HG03097 (cell line): ENCODE measurements around the gene SATB1.
"Not testable (repeated sequence)": the region's sequence is repeated elsewhere in the genome, so short reads cannot be mapped to it uniquely, and the experiment has no call there.

Experiments used
- ATAC-seq: cut with Tn5 transposase; IDR thresholded peaks from one replicate; pipeline ENCODE4 v1.9.1; 2021; ENCODE audit not compliant: unreplicated experiment, low FRiP score

SATB1 gene

DNA sequence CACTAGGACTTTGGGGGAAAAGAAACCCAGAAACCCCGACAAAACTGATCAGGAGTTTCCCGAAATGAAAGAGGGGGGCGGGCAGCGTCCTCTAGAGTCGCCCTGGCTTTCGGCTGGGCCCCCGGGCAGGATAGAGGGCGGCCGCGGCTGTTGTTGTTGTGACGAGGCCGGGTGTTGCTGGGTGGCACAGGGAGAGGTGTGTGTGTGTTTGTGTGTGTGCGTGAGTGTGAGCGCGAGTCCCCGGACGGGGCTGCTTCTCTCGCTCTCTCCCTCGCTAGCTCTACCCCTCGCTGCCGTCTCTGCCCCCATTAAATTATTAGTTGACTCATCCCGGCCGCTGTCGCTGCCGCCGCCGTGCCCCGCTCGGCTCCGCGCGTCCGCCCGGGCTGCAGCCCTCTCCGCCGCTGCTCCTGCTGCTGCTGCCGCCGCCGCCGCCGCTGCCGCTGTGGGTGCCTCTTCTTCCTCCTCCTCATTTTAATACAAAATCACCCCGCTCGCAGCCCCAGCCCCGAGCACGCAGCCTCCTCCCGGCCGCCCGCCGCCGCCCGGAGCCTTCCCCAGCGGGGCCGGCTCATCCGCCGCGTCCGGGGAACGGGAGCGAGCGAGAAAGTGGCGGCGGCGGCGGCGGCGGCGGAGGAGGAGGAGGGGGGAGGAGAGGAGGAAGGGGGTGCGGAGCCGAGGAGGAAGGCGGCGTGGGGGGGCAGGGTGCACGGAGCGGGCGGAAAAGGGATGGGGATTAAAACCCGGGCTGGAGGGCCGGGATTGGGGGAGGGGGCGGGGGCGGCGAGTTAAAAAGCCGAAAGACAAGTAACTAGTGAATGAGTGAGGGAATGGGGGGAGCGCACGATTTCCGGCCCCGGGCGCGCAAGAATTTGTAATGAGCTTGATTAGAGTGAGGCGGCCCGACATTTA lies at the start of gene SATB1:
TSS of gene SATB1 (minus strand) at position 611 of the 912 bp plus-strand sequence. CDS start 4,372 bp downstream, outside the sequence.
- peak; percentile 44 for ATAC-seq

GRCh38 chr3:18474202-18474601 lies 49.1 kb upstream of the SATB1 start:
- ATAC-seq, result no peak

DNA sequence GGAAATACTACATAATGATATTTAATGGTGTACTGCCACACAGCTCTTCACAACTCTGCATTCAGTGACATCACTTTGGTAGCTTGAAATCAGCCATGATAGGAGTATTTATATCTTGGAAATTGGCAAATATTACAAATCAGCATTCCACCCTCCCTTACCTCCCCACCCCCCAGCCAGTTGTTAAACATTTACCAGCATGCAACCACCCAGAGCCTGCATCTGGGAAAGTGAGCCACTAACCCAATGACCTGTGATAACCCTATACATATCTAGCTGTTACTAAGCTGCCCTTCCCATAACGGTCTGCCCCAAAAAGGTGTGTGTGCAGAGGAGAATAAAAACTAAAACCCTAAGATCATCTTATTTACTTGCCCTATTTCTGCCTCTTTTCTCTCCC lies 44.6 kb upstream of the SATB1 start:
- ATAC-seq, result no peak

GRCh38 chr3:18466136-18466535 lies 41.0 kb upstream of the SATB1 start:
- no peak for ATAC-seq

DNA sequence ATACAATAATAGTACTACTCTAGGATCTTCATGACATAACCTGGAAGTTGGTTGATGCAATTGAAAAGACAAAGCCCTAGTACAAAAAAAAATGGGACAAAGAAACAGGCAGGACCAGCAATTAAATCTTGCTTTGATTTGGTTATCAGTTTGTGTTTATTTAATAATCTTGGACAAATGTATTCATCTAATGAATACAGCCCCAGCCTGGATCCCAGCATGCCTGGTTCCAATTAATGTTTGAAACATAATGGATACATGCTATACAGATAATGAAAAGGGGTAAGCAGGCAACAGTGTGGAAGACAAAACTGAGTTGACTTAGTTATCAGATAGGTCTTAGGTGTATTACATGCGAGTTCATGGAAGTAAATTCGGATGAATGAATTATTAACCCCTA lies 29.6 kb upstream of the SATB1 start:
- ATAC-seq, result no peak

- not testable (repeated sequence) for ATAC-seq
Measured at GRCh38 chr3:18449618-18450017, 24.5 kb upstream of the SATB1 start.

DNA sequence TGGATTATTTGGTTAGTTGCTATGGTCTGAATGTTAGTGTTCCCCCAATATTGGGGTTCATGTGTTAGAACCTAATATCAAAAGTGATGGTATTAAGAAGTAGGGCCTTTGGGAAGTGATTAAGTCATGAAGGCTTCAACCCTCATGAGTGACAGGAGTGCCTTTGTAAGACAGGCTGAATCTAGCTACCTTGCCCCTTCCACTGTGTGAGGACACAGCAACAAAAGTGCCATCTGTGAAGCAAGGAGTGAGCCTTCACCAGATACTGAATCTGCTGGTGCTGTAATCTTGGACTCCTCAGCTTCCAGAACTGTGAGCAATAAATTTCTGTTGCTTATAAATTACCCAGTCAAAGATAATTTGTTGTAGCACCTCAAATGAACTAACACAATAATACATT lies 22.6 kb upstream of the SATB1 start:
- no peak for ATAC-seq

- ATAC-seq, result no peak
Measured at GRCh38 chr3:18446149-18446825, 21.1 kb upstream of the SATB1 start.

GRCh38 chr3:18445401-18446148 lies 20.4 kb upstream of the SATB1 start:
- peak; percentile 12 for ATAC-seq

DNA sequence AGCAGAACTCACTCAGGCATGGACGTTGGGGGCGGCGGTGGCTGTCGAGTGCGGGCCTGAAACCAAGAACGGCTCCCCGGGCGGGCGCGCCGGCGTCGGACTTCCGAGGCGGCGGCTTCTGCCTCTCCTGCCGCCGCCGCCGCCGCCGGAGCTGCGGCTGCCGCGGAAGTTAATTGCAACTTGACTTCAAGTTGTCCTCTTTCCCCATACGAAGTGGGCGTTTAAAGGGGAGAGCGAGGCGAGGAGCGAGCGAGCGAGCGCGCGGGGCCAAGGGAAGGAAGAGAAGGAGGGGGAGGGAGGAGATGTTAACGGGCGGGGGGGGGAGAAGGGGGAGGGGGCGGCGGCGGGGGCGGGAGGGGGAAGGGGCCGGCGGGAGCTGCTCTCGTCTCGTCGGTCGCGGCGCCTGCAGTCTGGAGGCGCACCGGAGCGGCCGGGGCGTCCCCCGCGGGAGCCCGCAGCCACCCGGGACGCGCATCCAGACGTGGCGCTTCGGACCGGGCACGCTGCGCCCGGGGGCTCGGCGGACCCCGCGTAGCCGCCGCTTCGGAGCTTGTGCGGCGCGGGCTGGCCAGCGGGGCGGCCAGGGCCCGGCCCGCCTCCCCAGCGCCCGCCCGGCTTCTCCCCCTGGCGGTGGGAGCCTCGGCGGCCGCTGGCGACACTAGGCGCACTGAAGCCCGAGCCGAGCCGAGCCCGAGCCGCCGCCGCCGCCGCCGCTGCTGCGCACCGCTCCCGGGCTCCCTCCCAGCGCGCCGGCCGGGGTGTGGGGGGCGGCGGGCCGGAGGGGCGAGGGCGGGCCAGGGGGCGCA lies 19.7 kb upstream of the SATB1 start:
- ATAC-seq, result peak; percentile 79

- no peak for ATAC-seq
Measured at GRCh38 chr3:18443665-18444594, 18.8 kb upstream of the SATB1 start.

GRCh38 chr3:18442756-18443664 lies 17.9 kb upstream of the SATB1 start:
- ATAC-seq, result no peak

DNA sequence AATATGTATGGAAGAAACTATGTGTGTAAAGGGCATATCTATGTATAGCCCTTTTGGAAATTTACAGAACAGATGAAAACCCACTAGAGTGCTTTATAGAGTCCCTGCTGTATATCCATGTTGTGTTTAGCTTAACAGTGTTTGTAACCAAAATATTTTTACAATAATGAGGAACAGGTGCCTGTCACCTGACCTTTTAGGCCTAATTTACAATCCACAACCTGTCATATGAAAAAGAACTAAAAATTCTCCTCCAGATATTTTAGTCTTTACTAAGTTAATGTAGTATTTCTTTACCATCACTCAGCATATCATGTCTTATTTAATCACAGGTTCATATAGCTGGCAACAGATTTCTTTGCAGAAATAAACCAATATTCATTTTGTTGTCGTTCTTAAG lies 16.4 kb upstream of the SATB1 start:
- no peak for ATAC-seq

DNA sequence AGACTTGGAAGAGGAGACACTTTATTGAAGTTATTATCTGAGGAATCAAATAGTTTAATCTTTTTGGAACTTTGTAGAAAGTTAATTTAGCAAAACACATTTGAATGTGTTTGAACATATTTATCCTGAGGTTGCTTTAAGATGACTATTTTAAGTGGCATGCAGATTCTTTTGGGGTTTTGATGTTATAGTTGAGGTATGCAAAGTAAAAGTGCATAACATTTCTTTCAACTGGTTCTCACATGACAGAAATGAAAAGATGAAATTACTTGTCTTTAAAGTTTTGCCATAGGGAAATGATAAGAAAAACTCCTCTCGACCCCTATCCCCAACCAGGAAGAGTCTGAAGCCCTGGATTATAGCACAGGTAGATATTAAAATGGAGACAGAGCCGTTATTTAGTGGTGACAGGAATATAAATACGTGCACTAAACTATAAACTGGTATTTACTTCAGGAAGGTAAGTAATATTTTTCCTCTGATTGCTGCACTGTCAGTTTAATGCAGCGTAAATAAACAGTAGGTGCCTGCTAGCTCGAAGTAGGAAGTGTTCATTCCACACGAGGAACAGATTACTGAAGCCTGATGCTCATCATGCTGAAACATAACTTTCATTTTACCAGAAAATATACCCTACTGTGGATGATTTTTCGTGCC lies 15.1 kb upstream of the SATB1 start:
- no peak for ATAC-seq

DNA sequence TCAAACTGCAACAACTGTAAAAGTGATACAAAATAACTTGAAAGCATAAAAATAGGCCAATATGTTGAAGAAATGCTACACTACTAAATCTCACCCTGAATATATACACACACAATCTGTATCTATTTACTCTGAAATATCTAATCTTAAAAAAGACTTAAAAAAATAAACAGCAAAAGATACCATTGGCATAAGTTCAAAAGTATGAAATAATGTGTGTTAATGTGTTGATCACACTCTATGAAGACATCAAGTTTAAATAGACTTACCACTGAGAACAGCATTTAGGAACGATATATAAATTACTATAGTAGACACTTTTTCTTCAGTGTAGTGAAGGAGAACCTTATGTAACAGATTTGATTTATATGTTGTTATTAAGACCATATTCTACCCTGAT lies 14.1 kb upstream of the SATB1 start:
- ATAC-seq, result no peak

- ATAC-seq, result no peak
Measured at GRCh38 chr3:18438586-18438985, 13.4 kb upstream of the SATB1 start.

DNA sequence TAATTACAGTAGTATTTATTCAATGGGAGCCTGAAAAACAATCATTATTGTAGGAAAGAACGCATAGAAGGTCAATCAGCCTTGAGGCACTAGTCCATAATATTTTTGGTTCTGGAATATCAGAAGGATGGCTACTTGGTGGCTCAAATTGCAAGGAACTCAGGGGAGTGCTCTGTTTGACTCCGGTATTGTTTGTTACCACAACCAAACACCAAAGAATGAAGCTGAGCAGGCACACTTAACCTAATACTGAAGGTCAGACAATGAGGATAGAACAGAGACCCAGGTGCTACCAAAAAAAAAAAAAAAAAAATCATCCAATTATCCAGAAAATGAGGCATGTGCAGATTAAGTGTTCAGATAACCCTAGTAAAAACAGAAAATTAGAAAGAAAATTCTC lies 11.1 kb upstream of the SATB1 start:
- ATAC-seq, result no peak

DNA sequence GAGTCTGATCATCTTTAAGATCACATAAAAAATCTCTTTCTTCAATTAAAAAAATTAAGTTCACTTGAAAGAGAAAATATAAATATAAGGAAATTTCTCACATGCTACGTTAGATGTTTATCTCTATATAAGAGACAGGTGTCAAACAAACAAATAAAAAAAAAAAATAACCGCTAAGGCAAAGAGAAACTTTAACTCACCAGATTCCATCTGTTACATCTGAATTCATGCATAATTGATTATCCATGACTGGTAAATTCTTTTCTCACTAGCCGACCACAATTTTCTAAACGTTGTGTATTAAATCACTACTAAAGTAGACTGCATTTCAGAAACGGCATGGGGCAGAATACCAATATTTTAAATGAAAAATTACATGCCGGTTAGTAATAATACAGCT lies 9.6 kb upstream of the SATB1 start:
- ATAC-seq, result no peak
